BLaER1 treated with 17β-estradiol and CSF1 and Interleukin-3, amounts not matched to agents 10 nM and 100 nM (cell line): ENCODE data around the gene ODC1.
A peak's percentile ranks its signal among the peaks of the same experiment; 100 is the strongest.

Experiments used
- H3K27ac ChIP-seq, 11 experiments: shearing (Covaris generic); formaldehyde crosslinking; 2 replicates each; pipeline ENCODE4 v1.8.1; 2022
- H3K27me3 ChIP-seq, 11 experiments: shearing (Covaris generic); formaldehyde crosslinking; 2 replicates each; pipeline ENCODE4 v1.8.1; 2022
- H3K36me3 ChIP-seq, 11 experiments: shearing (Covaris generic); formaldehyde crosslinking; 2 replicates each; pipeline ENCODE4 v1.8.1; 2022
- H3K4me1 ChIP-seq, 10 experiments: shearing (Covaris generic); formaldehyde crosslinking; 2 replicates each; pipeline ENCODE4 v1.8.1; 2022
- H3K4me2 ChIP-seq, 11 experiments: shearing (Covaris generic); formaldehyde crosslinking; 2 replicates each; pipeline ENCODE4 v1.8.1; 2022
- H3K4me3 ChIP-seq, 10 experiments: shearing (Covaris generic); formaldehyde crosslinking; 2 replicates each; pipeline ENCODE4 v1.8.1; 2022
- H3K9ac ChIP-seq, 11 experiments: shearing (Covaris generic); formaldehyde crosslinking; 2 replicates each; pipeline ENCODE4 v1.8.1; 2022
- H3K9me3 ChIP-seq, 11 experiments: shearing (Covaris generic); formaldehyde crosslinking; replicated peaks in 1 of 11; 2 replicates each; pipeline ENCODE4 v1.8.1; 2022
- H4K20me1 ChIP-seq, 11 experiments: shearing (Covaris generic); formaldehyde crosslinking; 2 replicates each; pipeline ENCODE4 v1.8.1; 2022
- Cebpa-rat ChIP-seq, 11 experiments: shearing (Covaris generic); IDR thresholded peaks; 2 replicates each; pipeline ENCODE4 v1.8.1; 2022

Gene ODC1

GRCh38 chr2:10410001-10410822, 37.9 kb downstream of the ODC1 start:
- Histone ChIP-seq H3K9me3 (peaks cover 0 to 9% (median 0%) of the 10 kb centered on the region in 11 experiments; a peak in 6 of 22 replicates), H3K4me3 (peak overlapping the region in 6 of 10 experiments; percentile 10 to 36 (median 24); a peak in 5 of 20 replicates), H3K27ac (peak overlapping the region; percentile 75 to 88 (median 81)), H3K27me3 (no peaks in the 10 kb centered on the region), H4K20me1 (peaks cover 20 to 90% (median 58%) of the 10 kb centered on the region in 11 experiments; a peak in 21 of 22 replicates), H3K9ac (peak overlapping the region; percentile 60 to 81 (median 72)), H3K36me3 (peaks cover 7 to 36% (median 20%) of the 10 kb centered on the region in 11 experiments; a peak in 19 of 22 replicates), H3K4me2 (peak overlapping the region; percentile 79 to 99 (median 92)), H3K4me1 (peaks cover 67 to 87% (median 81%) of the 10 kb centered on the region in 10 experiments)
- TF ChIP-seq Cebpa-rat (IDR thresholded peaks at IDR 0.05): peak in 1 of 11 experiments; percentile 45; a peak in 1 of 22 replicates

- peak overlapping the region; percentile 60 to 81 (median 72); a peak in 20 of 22 replicates for H3K9ac ChIP-seq
- TF ChIP-seq Cebpa-rat (IDR thresholded peaks at IDR 0.05): no peak
- H3K27ac ChIP-seq: peak overlapping the region; percentile 75 to 88 (median 81); a peak in 21 of 22 replicates
- peaks cover 7 to 37% (median 23%) of the 10 kb centered on the region in 11 experiments; a peak in 19 of 22 replicates for H3K36me3 ChIP-seq
- peaks cover 23 to 90% (median 50%) of the 10 kb centered on the region in 11 experiments; a peak in 19 of 22 replicates for H4K20me1 ChIP-seq
- H3K4me3 ChIP-seq: peak overlapping the region in 3 of 10 experiments; percentile 15 to 36 (median 16); a peak in 4 of 20 replicates
- H3K4me1 ChIP-seq: peaks cover 80 to 91% (median 85%) of the 10 kb centered on the region in 10 experiments
- no peaks in the 10 kb centered on the region for H3K27me3 ChIP-seq
- H3K4me2 ChIP-seq: peak overlapping the region; percentile 79 to 99 (median 92)
- H3K9me3 ChIP-seq: peaks cover 0 to 9% (median 0%) of the 10 kb centered on the region in 11 experiments; a peak in 6 of 22 replicates
These were observed 39.2 kb downstream of the ODC1 start for GRCh38 chr2:10408649-10409579.

- Histone ChIP-seq H3K9ac (peak overlapping the region in 9 of 11 experiments; percentile 7 to 72 (median 58); a peak in 13 of 22 replicates), H3K36me3 (peaks cover 7 to 33% (median 20%) of the 10 kb centered on the region in 11 experiments; a peak in 19 of 22 replicates), H3K4me3 (peak overlapping the region in 1 of 10 experiments; percentile 16; a peak in 1 of 20 replicates), H3K9me3 (peaks cover 0 to 9% (median 0%) of the 10 kb centered on the region in 11 experiments; a peak in 6 of 22 replicates), H4K20me1 (peaks cover 14 to 82% (median 42%) of the 10 kb centered on the region in 11 experiments; a peak in 18 of 22 replicates), H3K4me2 (peak overlapping the region; percentile 79 to 97 (median 90)), H3K27me3 (no peaks in the 10 kb centered on the region), H3K27ac (peak overlapping the region in 8 of 11 experiments; percentile 41 to 84 (median 66); a peak in 16 of 22 replicates), H3K4me1 (peaks cover 87 to 97% (median 90%) of the 10 kb centered on the region in 10 experiments)
- TF ChIP-seq Cebpa-rat (IDR thresholded peaks at IDR 0.05): peak in 2 of 11 experiments; percentile 7 to 38; a peak in 3 of 22 replicates
These were observed 40.1 kb downstream of the ODC1 start for GRCh38 chr2:10407841-10408648.

GRCh38 chr2:10407432-10407831, 40.7 kb downstream of the ODC1 start:
- H3K36me3 ChIP-seq: peaks cover 5 to 37% (median 15%) of the 10 kb centered on the region in 11 experiments; a peak in 19 of 22 replicates
- H3K9ac ChIP-seq: peak overlapping the region in 8 of 11 experiments; percentile 7 to 72 (median 60); a peak in 12 of 22 replicates
- H3K9me3 ChIP-seq: peaks cover 0 to 7% (median 0%) of the 10 kb centered on the region in 11 experiments; a peak in 6 of 22 replicates
- H3K4me2 ChIP-seq: peak overlapping the region; percentile 79 to 97 (median 90)
- no peaks in the 10 kb centered on the region for H3K27me3 ChIP-seq
- peak in 1 of 11 experiments; percentile 13; a peak in 1 of 22 replicates for TF ChIP-seq Cebpa-rat (IDR thresholded peaks at IDR 0.05)
- H4K20me1 ChIP-seq: peaks cover 9 to 76% (median 37%) of the 10 kb centered on the region in 11 experiments; a peak in 18 of 22 replicates
- H3K27ac ChIP-seq: peak overlapping the region in 8 of 11 experiments; percentile 47 to 84 (median 66); a peak in 14 of 22 replicates
- no peak overlapping the region; a peak in 1 of 20 replicates for H3K4me3 ChIP-seq
- peaks cover 93 to 99% (median 95%) of the 10 kb centered on the region in 10 experiments for H3K4me1 ChIP-seq

- Histone ChIP-seq H3K9me3 (no peaks in the 10 kb centered on the region), H4K20me1 (peaks cover 9 to 73% (median 37%) of the 10 kb centered on the region in 11 experiments; a peak in 19 of 22 replicates), H3K9ac (peak overlapping the region; percentile 9 to 72 (median 52); a peak in 17 of 22 replicates), H3K27ac (peak overlapping the region; percentile 9 to 84 (median 56); a peak in 20 of 22 replicates), H3K27me3 (no peaks in the 10 kb centered on the region), H3K4me3 (peak overlapping the region in 5 of 10 experiments; percentile 7 to 40 (median 22); a peak in 8 of 20 replicates), H3K4me2 (peak overlapping the region; percentile 79 to 97 (median 90)), H3K4me1 (peaks cover 97 to 100% (median 100%) of the 10 kb centered on the region in 10 experiments), H3K36me3 (peaks cover 0 to 37% (median 7%) of the 10 kb centered on the region in 11 experiments; a peak in 13 of 22 replicates)
- no peak for TF ChIP-seq Cebpa-rat (IDR thresholded peaks at IDR 0.05)
These were observed 41.5 kb downstream of the ODC1 start for GRCh38 chr2:10406491-10407188.

- peak overlapping the region in 10 of 11 experiments; percentile 13 to 84 (median 60); a peak in 19 of 22 replicates for H3K27ac ChIP-seq
- no peaks in the 10 kb centered on the region for H3K27me3 ChIP-seq
- H3K9me3 ChIP-seq: no peaks in the 10 kb centered on the region
- peak overlapping the region; percentile 9 to 72 (median 52); a peak in 17 of 22 replicates for H3K9ac ChIP-seq
- H4K20me1 ChIP-seq: peaks cover 9 to 69% (median 37%) of the 10 kb centered on the region in 11 experiments; a peak in 19 of 22 replicates
- peaks cover 0 to 31% (median 6%) of the 10 kb centered on the region in 11 experiments; a peak in 6 of 22 replicates for H3K36me3 ChIP-seq
- H3K4me2 ChIP-seq: peak overlapping the region; percentile 79 to 97 (median 90)
- H3K4me1 ChIP-seq: peaks cover 97 to 100% (median 100%) of the 10 kb centered on the region in 10 experiments
- TF ChIP-seq Cebpa-rat (IDR thresholded peaks at IDR 0.05): no peak
- peak overlapping the region in 5 of 10 experiments; percentile 7 to 40 (median 22); a peak in 4 of 20 replicates for H3K4me3 ChIP-seq
These were observed 42.1 kb downstream of the ODC1 start for GRCh38 chr2:10406016-10406415.
